ENCODE results near the gene DGKZ. TPM values are rescaled to one million over a fixed set of nuclear protein-coding genes. Genes with fewer than 3 reads are reported as not detected.

The DGKZ gene
- polyA plus RNA-seq, 2 of the 4 experiments (the other 2 are of a cell fraction) = 12.8 to 28.4 TPM

GRCh38 chr11:46343520-46343919, 3.7 kb upstream of the DGKZ start:
- ATAC-seq (no peak), FAIRE-seq (no peak), DNase-seq (ENCODE audit: low read depth in 1 of 2, low spot score in 1 of 2) (no peak)
- TF ChIP-seq NPAS2 (CRISPR knock-in tag; IDR thresholded peaks at IDR 0.05; ENCODE audit: borderline replicate concordance) (no peak), KDM5A (IDR thresholded peaks at IDR 0.05) (no peak), FOSB (CRISPR knock-in tag; IDR thresholded peaks at IDR 0.05) (no peak), E2F6 (IDR thresholded peaks at IDR 0.05; ENCODE audit: borderline replicate concordance, low read depth) (no peak)
- TF ChIP-seq, protein P1, sequence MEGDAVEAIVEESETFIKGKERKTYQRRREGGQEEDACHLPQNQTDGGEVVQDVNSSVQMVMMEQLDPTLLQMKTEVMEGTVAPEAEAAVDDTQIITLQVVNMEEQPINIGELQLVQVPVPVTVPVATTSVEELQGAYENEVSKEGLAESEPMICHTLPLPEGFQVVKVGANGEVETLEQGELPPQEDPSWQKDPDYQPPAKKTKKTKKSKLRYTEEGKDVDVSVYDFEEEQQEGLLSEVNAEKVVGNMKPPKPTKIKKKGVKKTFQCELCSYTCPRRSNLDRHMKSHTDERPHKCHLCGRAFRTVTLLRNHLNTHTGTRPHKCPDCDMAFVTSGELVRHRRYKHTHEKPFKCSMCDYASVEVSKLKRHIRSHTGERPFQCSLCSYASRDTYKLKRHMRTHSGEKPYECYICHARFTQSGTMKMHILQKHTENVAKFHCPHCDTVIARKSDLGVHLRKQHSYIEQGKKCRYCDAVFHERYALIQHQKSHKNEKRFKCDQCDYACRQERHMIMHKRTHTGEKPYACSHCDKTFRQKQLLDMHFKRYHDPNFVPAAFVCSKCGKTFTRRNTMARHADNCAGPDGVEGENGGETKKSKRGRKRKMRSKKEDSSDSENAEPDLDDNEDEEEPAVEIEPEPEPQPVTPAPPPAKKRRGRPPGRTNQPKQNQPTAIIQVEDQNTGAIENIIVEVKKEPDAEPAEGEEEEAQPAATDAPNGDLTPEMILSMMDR (IDR thresholded peaks at IDR 0.05) = no peak
- POLR2A ChIA-PET = interaction anchor here (0.6 to 0.7 kb wide), 2 partner anchors 30 to 253 kb away, joined by 3 to 5 read pairs; no protein-coding TSS in a partner anchor
- H3K9me3 ChIP-seq = no peaks in the 10 kb centered on the region
- no peak overlapping the region for H3K27ac ChIP-seq
- no peak overlapping the region for H3K4me2 ChIP-seq
- no peak overlapping the region for H3K4me3 ChIP-seq
- peaks cover 18% of the 10 kb centered on the region for H3K4me1 ChIP-seq
- CTCF ChIA-PET = interaction anchor here (0.5 to 25.2 kb wide), 11 partner anchors 10 to 124 kb away, joined by 3 to 325 read pairs (median 5); no protein-coding TSS in a partner anchor
- 72% methylated on average over 3 of the region's 3 CpGs for WGBS (ENCODE audit: missing lambda C conversion rate)

DNA sequence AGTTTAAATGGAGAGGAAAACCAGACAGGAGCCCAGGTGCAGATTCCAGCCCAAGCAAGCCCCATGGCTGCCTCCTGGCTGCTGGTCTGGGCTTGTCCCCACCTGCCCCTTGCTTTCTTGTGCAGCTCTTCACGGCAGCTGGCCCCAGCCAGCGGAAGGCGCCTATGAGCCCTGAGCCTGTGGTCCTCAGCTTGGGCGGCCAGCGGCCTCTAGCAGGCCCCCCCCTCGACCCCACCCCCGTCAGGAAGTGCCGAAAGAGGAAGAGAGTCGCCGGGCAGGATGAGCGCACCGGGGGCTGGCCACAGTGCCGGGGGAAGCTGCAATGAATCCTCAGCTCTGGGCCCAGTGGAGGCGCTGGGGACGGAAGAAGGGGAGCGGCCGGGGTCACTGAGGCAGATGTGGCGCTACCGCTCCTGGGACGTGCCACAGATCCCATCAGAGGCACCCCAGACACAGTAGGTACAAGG, 2.1 kb upstream of the DGKZ start:
- H3K4me2 ChIP-seq = no peak overlapping the region
- no peak for TF ChIP-seq RAD21 (conservative IDR thresholded peaks at IDR 0.05 in 1 of 2, IDR thresholded peaks at IDR 0.05 in 1 of 2)
- ATAC-seq (no peak), DNase-seq (ENCODE audit: low read depth in 1 of 2, low spot score in 1 of 2) (no peak), FAIRE-seq (no peak)
- H3K27ac ChIP-seq = peak overlapping the region in 1 of 2 experiments; percentile 30; a peak in 3 of 6 replicates
- no peaks in the 10 kb centered on the region for H3K9me3 ChIP-seq
- H3K4me3 ChIP-seq = no peak overlapping the region
- ChIA-PET POLR2A (no interaction called here), CTCF (interaction anchor here (0.7 to 25.2 kb wide), 10 partner anchors 10 to 107 kb away, joined by 3 to 325 read pairs (median 5); no protein-coding TSS in a partner anchor)
- 84% methylated on average over 18 of the region's 20 CpGs for WGBS (ENCODE audit: missing lambda C conversion rate)
- H3K4me1 ChIP-seq = peaks cover 16% of the 10 kb centered on the region

- 71% methylated on average over 9 of the region's 10 CpGs for WGBS (ENCODE audit: missing lambda C conversion rate)
- no peak for FAIRE-seq
- Histone ChIP-seq H3K27ac (no peak overlapping the region), H3K4me3 (no peak overlapping the region), H3K4me2 (no peak overlapping the region), H3K4me1 (peaks cover 16% of the 10 kb centered on the region), H3K9me3 (no peaks in the 10 kb centered on the region)
- POLR2A ChIA-PET = no interaction called here
- DNase-seq (ENCODE audit: low read depth in 1 of 2, low spot score in 1 of 2) = no peak
- ATAC-seq = no peak
- TF ChIP-seq ESRRA (IDR thresholded peaks at IDR 0.05; ENCODE audit: borderline replicate concordance, low read length) = no peak
- TF ChIP-seq PHF8 (IDR thresholded peaks at IDR 0.05; ENCODE audit: borderline replicate concordance, low read depth) = no peak
- no peak for TF ChIP-seq JUN (IDR thresholded peaks at IDR 0.05)
- TF ChIP-seq, protein P2, sequence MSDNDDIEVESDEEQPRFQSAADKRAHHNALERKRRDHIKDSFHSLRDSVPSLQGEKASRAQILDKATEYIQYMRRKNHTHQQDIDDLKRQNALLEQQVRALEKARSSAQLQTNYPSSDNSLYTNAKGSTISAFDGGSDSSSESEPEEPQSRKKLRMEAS (IDR thresholded peaks at IDR 0.05) = no peak
- CTCF ChIA-PET = interaction anchor here (0.6 to 25.2 kb wide), 15 partner anchors 8 to 628 kb away, joined by 3 to 325 read pairs (median 5); no protein-coding TSS in a partner anchor
Measured at GRCh38 chr11:46345881-46346484, 1.3 kb upstream of the DGKZ start.

- POLR2A ChIA-PET = interaction anchor here (1.6 kb wide), 1 partner anchor 105 kb away, joined by 4 read pairs; no protein-coding TSS in a partner anchor
- peak; percentile 15; the same call in 2 of the 3 replicates for TF ChIP-seq BCL3 (IDR thresholded peaks at IDR 0.05)
- TF ChIP-seq PHF8 (IDR thresholded peaks at IDR 0.05; ENCODE audit: borderline replicate concordance, low read depth) = peak; percentile 53
- no peak for TF ChIP-seq RNF2 (IDR thresholded peaks at IDR 0.05; ENCODE audit: borderline replicate concordance, low read depth)
- TF ChIP-seq TFCP2L1 (CRISPR knock-in tag; IDR thresholded peaks at IDR 0.05) = no peak
- no peak for TF ChIP-seq SMC3 (IDR thresholded peaks at IDR 0.05)
Measured at GRCh38 chr11:46347637-46348311, 511 bp downstream of the DGKZ start.

More at GRCh38 chr11:46347637-46348311, 511 bp downstream of the DGKZ start:
- H3K4me3 ChIP-seq = peak overlapping the region; percentile 84
- H3K4me1 ChIP-seq = peaks cover 16% of the 10 kb centered on the region
- ATAC-seq (peak; percentile 4 to 16; a peak in 5 of 6 replicates), FAIRE-seq (no peak), DNase-seq (ENCODE audit: low read depth in 1 of 2, low spot score in 1 of 2) (no peak)
- 24% methylated on average over 47 of the region's 63 CpGs for WGBS (ENCODE audit: missing lambda C conversion rate)
- peak overlapping the region; percentile 77 to 96 for H3K27ac ChIP-seq
- CTCF ChIA-PET = interaction anchor here (0.6 to 25.2 kb wide), 22 partner anchors 10 to 315 kb away, joined by 3 to 325 read pairs (median 4); partner anchors contain the start of gene CHRM4
- no peaks in the 10 kb centered on the region for H3K9me3 ChIP-seq
- peak overlapping the region; percentile 99 for H3K4me2 ChIP-seq
